Measurements from ENCODE around the gene SMTNL1. TPM values are rescaled to one million over a fixed set of nuclear protein-coding genes. Genes with fewer than 3 reads are reported as not detected.

The SMTNL1 gene
- total RNA-seq, 2 donors from 2014 or later, result not detected

- H3K4me3 ChIP-seq, result no peak overlapping the region
- no peak overlapping the region for H3K27ac ChIP-seq
- H3K9me3 ChIP-seq, result no peaks in the 10 kb centered on the region
- DNase-seq (no peak), ATAC-seq (no peak)
- no peaks in the 10 kb centered on the region for H3K27me3 ChIP-seq
- intact Hi-C loops (cut with DNase I), result no loop called here
- no peaks in the 10 kb centered on the region for H3K36me3 ChIP-seq (replicated peaks in 1 of 2; ENCODE audit: insufficient read depth in 1 of 2, low read depth in 2 of 2)
- no peaks in the 10 kb centered on the region for H3K4me1 ChIP-seq
- WGBS, 2 donors, result 81 to 87% methylated on average over 9 of the region's 9 CpGs
- TF ChIP-seq POLR2A (IDR thresholded peaks at IDR 0.05), result no peak
- no peak for TF ChIP-seq CTCF (IDR thresholded peaks at IDR 0.05)
These were observed 46.9 kb downstream of the SMTNL1 start for GRCh38 chr11:57584341-57584740.

- intact Hi-C loops (cut with DNase I), result no loop called here
- H3K27ac ChIP-seq, result no peak overlapping the region
- H3K4me1 ChIP-seq, result no peaks in the 10 kb centered on the region
- no peak for DNase-seq
- ATAC-seq, result no peak
- H3K9me3 ChIP-seq, result no peaks in the 10 kb centered on the region
- TF ChIP-seq POLR2A (IDR thresholded peaks at IDR 0.05), result no peak
- TF ChIP-seq CTCF (IDR thresholded peaks at IDR 0.05), result no peak
- no peak overlapping the region for H3K4me3 ChIP-seq
- no peaks in the 10 kb centered on the region for H3K36me3 ChIP-seq (replicated peaks in 1 of 2; ENCODE audit: insufficient read depth in 1 of 2, low read depth in 2 of 2)
- no peaks in the 10 kb centered on the region for H3K27me3 ChIP-seq
These were observed 47.9 kb downstream of the SMTNL1 start for GRCh38 chr11:57585301-57585700.

- Histone ChIP-seq H3K27ac (no peak overlapping the region), H3K4me1 (no peaks in the 10 kb centered on the region), H3K9me3 (no peaks in the 10 kb centered on the region), H3K36me3 (replicated peaks in 1 of 2; ENCODE audit: insufficient read depth in 1 of 2, low read depth in 2 of 2) (no peaks in the 10 kb centered on the region), H3K4me3 (no peak overlapping the region), H3K27me3 (no peaks in the 10 kb centered on the region)
- DNase-seq (no peak), ATAC-seq (no peak)
- intact Hi-C loops (cut with DNase I), result no loop called here
- WGBS, 2 donors, result 42 to 50% methylated on average over 2 of the region's 2 CpGs
- TF ChIP-seq CTCF (IDR thresholded peaks at IDR 0.05), result no peak
- no peak for TF ChIP-seq POLR2A (IDR thresholded peaks at IDR 0.05)
These were observed 49.4 kb downstream of the SMTNL1 start for GRCh38 chr11:57586711-57587245.

GRCh38 chr11:57588046-57588710, 50.8 kb downstream of the SMTNL1 start:
- Histone ChIP-seq H3K36me3 (replicated peaks in 1 of 2; ENCODE audit: insufficient read depth in 1 of 2, low read depth in 2 of 2) (no peaks in the 10 kb centered on the region), H3K4me1 (no peaks in the 10 kb centered on the region), H3K27me3 (no peaks in the 10 kb centered on the region), H3K4me3 (no peak overlapping the region), H3K9me3 (no peaks in the 10 kb centered on the region), H3K27ac (no peak overlapping the region)
- no peak for ATAC-seq
- no peak for DNase-seq
- intact Hi-C loops (cut with DNase I), result no loop called here
- 85 to 87% methylated on average over 3 of the region's 3 CpGs for WGBS, 2 donors
- TF ChIP-seq POLR2A (IDR thresholded peaks at IDR 0.05) (no peak), CTCF (IDR thresholded peaks at IDR 0.05) (no peak)

Measured in body of pancreas (tissue), 4 donors.